ENCODE measurements around the gene CLIC4. TPM values are rescaled to one million over a fixed set of nuclear protein-coding genes. Genes with fewer than 3 reads are reported as not detected.
"Not testable (repeated sequence)": the region's sequence is repeated elsewhere in the genome, so short reads cannot be mapped to it uniquely, and the experiment has no call there.

CLIC4 gene
- total RNA-seq, 1 experiment from 2014 or later = 230 TPM

DNA sequence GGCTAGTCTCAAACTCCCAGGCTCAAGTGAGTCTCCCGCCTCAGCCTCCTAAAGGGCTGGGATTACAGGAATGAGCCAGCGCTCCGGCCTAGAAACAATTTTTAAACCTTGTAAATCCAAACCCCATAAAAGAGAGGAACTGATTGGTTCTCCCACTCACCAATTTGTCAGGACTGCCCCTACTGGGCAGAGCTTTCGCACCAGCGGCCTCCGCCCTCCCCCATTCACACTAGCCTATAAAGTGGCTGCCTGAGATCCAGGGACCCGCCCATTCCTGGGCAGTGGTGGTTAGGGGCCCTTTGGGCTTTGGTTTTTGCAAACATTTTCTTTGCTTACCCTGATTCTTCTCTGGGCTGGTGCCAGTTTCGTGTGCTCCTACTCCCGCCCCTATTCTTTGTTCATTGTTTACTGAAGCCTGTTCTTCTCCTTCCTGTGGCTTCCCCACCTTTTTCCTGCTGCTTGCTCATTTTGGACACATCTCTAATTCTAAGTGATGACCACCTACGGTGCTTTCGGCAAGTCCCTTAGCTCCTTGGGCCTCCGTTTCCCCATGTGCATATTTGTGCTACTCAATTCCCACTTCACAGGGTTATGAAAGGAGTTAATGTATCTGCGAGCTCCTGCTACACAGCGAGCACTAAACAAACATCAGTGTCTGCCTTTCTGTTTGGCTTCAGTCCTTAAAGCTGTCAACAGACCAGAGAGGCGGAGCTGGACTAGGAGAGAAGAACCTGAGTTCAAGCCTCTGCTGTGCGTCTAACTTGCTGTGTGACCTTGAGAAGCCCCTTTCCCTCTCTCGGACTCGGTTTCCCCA is 39.8 kb upstream of the CLIC4 start:
- TF ChIP-seq, protein P1, sequence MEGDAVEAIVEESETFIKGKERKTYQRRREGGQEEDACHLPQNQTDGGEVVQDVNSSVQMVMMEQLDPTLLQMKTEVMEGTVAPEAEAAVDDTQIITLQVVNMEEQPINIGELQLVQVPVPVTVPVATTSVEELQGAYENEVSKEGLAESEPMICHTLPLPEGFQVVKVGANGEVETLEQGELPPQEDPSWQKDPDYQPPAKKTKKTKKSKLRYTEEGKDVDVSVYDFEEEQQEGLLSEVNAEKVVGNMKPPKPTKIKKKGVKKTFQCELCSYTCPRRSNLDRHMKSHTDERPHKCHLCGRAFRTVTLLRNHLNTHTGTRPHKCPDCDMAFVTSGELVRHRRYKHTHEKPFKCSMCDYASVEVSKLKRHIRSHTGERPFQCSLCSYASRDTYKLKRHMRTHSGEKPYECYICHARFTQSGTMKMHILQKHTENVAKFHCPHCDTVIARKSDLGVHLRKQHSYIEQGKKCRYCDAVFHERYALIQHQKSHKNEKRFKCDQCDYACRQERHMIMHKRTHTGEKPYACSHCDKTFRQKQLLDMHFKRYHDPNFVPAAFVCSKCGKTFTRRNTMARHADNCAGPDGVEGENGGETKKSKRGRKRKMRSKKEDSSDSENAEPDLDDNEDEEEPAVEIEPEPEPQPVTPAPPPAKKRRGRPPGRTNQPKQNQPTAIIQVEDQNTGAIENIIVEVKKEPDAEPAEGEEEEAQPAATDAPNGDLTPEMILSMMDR (conservative IDR thresholded peaks at IDR 0.05) = no peak
- no peaks in the 10 kb centered on the region for H3K9me3 ChIP-seq (ENCODE audit: control insufficient read depth, low read depth, low read length)
- H3K23ac ChIP-seq (ENCODE audit: insufficient read length, low read depth, low read length) = no peak overlapping the region
- H3K4me2 ChIP-seq (ENCODE audit: insufficient read depth, insufficient read length, low read length) = no peak overlapping the region
- no peak overlapping the region for H4K91ac ChIP-seq (ENCODE audit: insufficient read length, low read depth, low read length)
- Mint-ChIP-seq H3K27ac (peak overlapping the region in 2 of 3 experiments; percentile 64 to 93; a peak in 3 of 7 replicates), H3K36me3 (ENCODE audit: insufficient read depth in 1 of 3, low read depth in 3 of 3) (peaks cover 0 to 3% (median 0%) of the 10 kb centered on the region in 3 experiments; a peak in 3 of 7 replicates), H3K9me3 (no peaks in the 10 kb centered on the region; a peak in 1 of 5 replicates), H3K27me3 (ENCODE audit: low read depth) (no peaks in the 10 kb centered on the region; the same call in 1 of the 2 replicates), H3K4me1 (peaks cover 30 to 33% of the 10 kb centered on the region in 2 experiments), H3K4me3 (no peak overlapping the region)
- no peak overlapping the region for H4K8ac ChIP-seq (replicated peaks; ENCODE audit: insufficient read length, low read depth, low read length)
- H3K56ac ChIP-seq (ENCODE audit: insufficient read length, low read depth, low read length) = no peak overlapping the region
- no peak overlapping the region for H3K18ac ChIP-seq (ENCODE audit: insufficient read length, low read depth, low read length)
- H3K27me3 ChIP-seq (ENCODE audit: insufficient read depth, low read length) = no peaks in the 10 kb centered on the region
- H2BK5ac ChIP-seq (ENCODE audit: insufficient read length, low read length) = no peak overlapping the region
- peaks cover 2% of the 10 kb centered on the region; the same call in 1 of the 2 replicates for H3K4me1 ChIP-seq (ENCODE audit: insufficient read depth, low read length)
- no peak overlapping the region for H2BK15ac ChIP-seq (ENCODE audit: low read depth, low read length)
- H2AK5ac ChIP-seq (ENCODE audit: insufficient read length, low read length) = no peak overlapping the region
- no peaks in the 10 kb centered on the region for H4K20me1 ChIP-seq (ENCODE audit: control insufficient read depth, insufficient read depth, insufficient read length)
- H3K79me2 ChIP-seq (ENCODE audit: insufficient read depth, low read length) = no peaks in the 10 kb centered on the region
- H2BK20ac ChIP-seq (ENCODE audit: low read depth, low read length, poor library complexity, severe bottlenecking) = no peak overlapping the region
- H3K14ac ChIP-seq (ENCODE audit: insufficient read depth, low read length) = no peak overlapping the region
- peak; percentile 94 for DNase-seq
- H3K79me1 ChIP-seq (ENCODE audit: insufficient read depth, low read depth, low read length, poor library complexity, severe bottlenecking) = no peaks in the 10 kb centered on the region
- no peak overlapping the region for H3K9ac ChIP-seq (ENCODE audit: extremely low read depth, insufficient read length, low read length)
- H4K5ac ChIP-seq (ENCODE audit: insufficient read length, low read depth, low read length) = no peak overlapping the region
- no peak overlapping the region for H2BK120ac ChIP-seq (ENCODE audit: low read depth, low read length, poor library complexity, severe bottlenecking)
- no peak overlapping the region for H3K27ac ChIP-seq (ENCODE audit: insufficient read length, low read depth, low read length)
- H3K23me2 ChIP-seq (ENCODE audit: insufficient read length, low read depth, low read length, poor library complexity, severe bottlenecking) = no peaks in the 10 kb centered on the region
- no peak overlapping the region for H3K4ac ChIP-seq (ENCODE audit: low read depth, low read length)
- no peak overlapping the region for H2AFZ ChIP-seq (ENCODE audit: low read length)
- no CpG with 5 or more reads among the region's 18 CpGs for WGBS (ENCODE audit: extremely low coverage, insufficient read length, low lambda C conversion rate)
- no peak overlapping the region for H2BK12ac ChIP-seq (ENCODE audit: insufficient read length, low read depth, low read length)
- no peak overlapping the region for H3T11ph ChIP-seq (ENCODE audit: low read length)

DNA sequence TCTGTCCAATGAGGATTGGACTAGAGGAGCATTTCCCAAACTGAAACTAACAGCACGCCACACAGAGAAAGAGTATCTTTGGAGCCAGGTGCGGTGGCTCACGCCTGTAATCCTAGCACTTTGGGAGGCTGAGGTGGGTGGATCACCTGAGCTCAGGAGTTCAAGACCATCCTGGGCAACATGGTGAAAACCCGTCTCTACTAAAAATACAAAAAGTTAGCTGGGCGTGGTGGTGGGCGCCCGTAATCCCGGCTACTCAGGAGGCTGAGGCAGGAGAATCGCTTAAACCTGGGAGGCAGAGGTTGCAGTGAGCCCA is 39.2 kb upstream of the CLIC4 start:
- not testable (repeated sequence) for H3K27ac ChIP-seq (ENCODE audit: insufficient read length, low read depth, low read length); H3K23ac ChIP-seq (ENCODE audit: insufficient read length, low read depth, low read length); H2BK20ac ChIP-seq (ENCODE audit: low read depth, low read length, poor library complexity, severe bottlenecking); H3T11ph ChIP-seq (ENCODE audit: low read length); H4K91ac ChIP-seq (ENCODE audit: insufficient read length, low read depth, low read length); H3K9me3 Mint-ChIP-seq; H3K79me1 ChIP-seq (ENCODE audit: insufficient read depth, low read depth, low read length, poor library complexity, severe bottlenecking); H3K79me2 ChIP-seq (ENCODE audit: insufficient read depth, low read length); H2BK12ac ChIP-seq (ENCODE audit: insufficient read length, low read depth, low read length); H2BK15ac ChIP-seq (ENCODE audit: low read depth, low read length); H4K20me1 ChIP-seq (ENCODE audit: control insufficient read depth, insufficient read depth, insufficient read length); H3K9ac ChIP-seq (ENCODE audit: extremely low read depth, insufficient read length, low read length); H4K5ac ChIP-seq (ENCODE audit: insufficient read length, low read depth, low read length); H3K4ac ChIP-seq (ENCODE audit: low read depth, low read length); H3K23me2 ChIP-seq (ENCODE audit: insufficient read length, low read depth, low read length, poor library complexity, severe bottlenecking); H3K4me2 ChIP-seq (ENCODE audit: insufficient read depth, insufficient read length, low read length); H3K56ac ChIP-seq (ENCODE audit: insufficient read length, low read depth, low read length); H2AFZ ChIP-seq (ENCODE audit: low read length); H2BK120ac ChIP-seq (ENCODE audit: low read depth, low read length, poor library complexity, severe bottlenecking); H3K36me3 Mint-ChIP-seq (ENCODE audit: insufficient read depth in 1 of 3, low read depth in 3 of 3); H3K9me3 ChIP-seq (ENCODE audit: control insufficient read depth, low read depth, low read length); DNase-seq; H3K27me3 Mint-ChIP-seq (ENCODE audit: low read depth); H2AK5ac ChIP-seq (ENCODE audit: insufficient read length, low read length); H3K27ac Mint-ChIP-seq; H3K27me3 ChIP-seq (ENCODE audit: insufficient read depth, low read length); H3K18ac ChIP-seq (ENCODE audit: insufficient read length, low read depth, low read length); H3K14ac ChIP-seq (ENCODE audit: insufficient read depth, low read length); H3K4me1 ChIP-seq (ENCODE audit: insufficient read depth, low read length); H3K4me3 Mint-ChIP-seq; H2BK5ac ChIP-seq (ENCODE audit: insufficient read length, low read length); H4K8ac ChIP-seq (replicated peaks; ENCODE audit: insufficient read length, low read depth, low read length)
- no CpG with 5 or more reads among the region's 9 CpGs for WGBS (ENCODE audit: extremely low coverage, insufficient read length, low lambda C conversion rate)
- H3K4me1 Mint-ChIP-seq = peaks cover 26 to 28% of the 10 kb centered on the region in 2 experiments

Data from H9 (cell line).